T-cell (primary cell): Measurements from ENCODE around the gene PRSS37. TPM values are rescaled to one million over a fixed set of nuclear protein-coding genes. Genes with fewer than 3 reads are reported as not detected.

Experiments used
- ATAC-seq, 4 experiments: fragments of 200-7000 bp in 3 of 4; fragments of 150-1000 bp in 1 of 4; cut with Tn5 transposase; replicated peaks in 1 of 4; 1 replicate in 3 of 4; 2 replicates in 1 of 4; pipeline ENCODE4 v1.10.0; 2021; ENCODE audit warnings: moderate library complexity in 3 of 4, mild to moderate bottlenecking in 2 of 4, moderate number of reproducible peaks in 1 of 4
- CTCF ChIA-PET, 2 donors: fragments of 300-600 bp; sonication (Branson Sonifier 250); formaldehyde crosslinking; loops; one replicate each; lab custom pipeline; 2022; ENCODE audit warnings: antibody characterized with exemption in 2 of 2; lab: Charles Lee
- POLR2A ChIA-PET, 2 donors: fragments of 300-600 bp; sonication (Branson Sonifier 250); formaldehyde crosslinking; loops; one replicate each; lab custom pipeline; 2022; ENCODE audit warnings: antibody characterized with exemption in 2 of 2; lab: Charles Lee
- DNase-seq, 35 experiments: peaks; one replicate each; pipeline versions ENCODE4 v3.0.0 to v3.0.0-alpha.2; 2013 to 2023
- H3K27ac ChIP-seq: one replicate; pipeline ENCODE4 v1.5.1; 2013; ENCODE audit warnings: low read length
- H3K27me3 ChIP-seq, 2 experiments: replicated peaks in 1 of 2; 1 replicate in 1 of 2; 2 replicates in 1 of 2; pipeline versions ENCODE4 v1.6.1 to v1.7.0; 2013; ENCODE audit warnings: low read length in 1 of 2, mixed read lengths in 1 of 2; ENCODE audit not compliant: control insufficient read depth in 2 of 2, insufficient read depth in 2 of 2; ENCODE audit errors: extremely low read depth in 1 of 2
- H3K36me3 ChIP-seq, 2 donors: 1 replicate in 1 of 2; 2 replicates in 1 of 2; pipeline versions ENCODE4 v1.6.1 to v1.7.0; 2013; ENCODE audit warnings: low read length in 1 of 2; ENCODE audit not compliant: control insufficient read depth in 2 of 2, insufficient read depth in 1 of 2; ENCODE audit errors: extremely low read depth in 1 of 2
- H3K4me1 ChIP-seq, 2 experiments: 1 replicate in 1 of 2; 2 replicates in 1 of 2; pipeline versions ENCODE4 v1.6.1 to v1.7.0; 2013; ENCODE audit warnings: low read length in 2 of 2, mixed read lengths in 1 of 2; ENCODE audit not compliant: insufficient read depth in 2 of 2, control insufficient read depth in 1 of 2; ENCODE audit errors: extremely low read depth in 1 of 2
- H3K4me3 ChIP-seq, 2 donors: 1 replicate in 1 of 2; 2 replicates in 1 of 2; pipeline versions ENCODE4 v1.5.1 to v1.7.0; 2013; ENCODE audit warnings: mild to moderate bottlenecking in 2 of 2, low read length in 1 of 2, moderate library complexity in 1 of 2; ENCODE audit not compliant: control insufficient read depth in 1 of 2; ENCODE audit errors: extremely low read depth in 1 of 2
- H3K9me3 ChIP-seq: 2 replicates; pipeline ENCODE4 v1.7.0; 2013
- H3K27ac Mint-ChIP-seq, 2 donors: one replicate each; pipeline ENCODE4 v1.8.0; 2020 to 2021; ENCODE audit warnings: mild to moderate bottlenecking in 2 of 2, mixed read lengths in 2 of 2
- H3K27me3 Mint-ChIP-seq, 2 donors: one replicate each; pipeline ENCODE4 v1.8.0; 2021 to 2022; ENCODE audit warnings: mixed read lengths in 2 of 2
- H3K36me3 Mint-ChIP-seq: one replicate; pipeline ENCODE4 v1.8.0; 2021; ENCODE audit warnings: mixed read lengths
- H3K4me1 Mint-ChIP-seq, 3 donors: one replicate each; pipeline ENCODE4 v1.8.0; 2020 to 2022; ENCODE audit warnings: mixed read lengths in 3 of 3, mild to moderate bottlenecking in 1 of 3
- H3K4me3 Mint-ChIP-seq, 3 donors: one replicate each; pipeline ENCODE4 v1.8.0; 2020 to 2022; ENCODE audit warnings: mild to moderate bottlenecking in 3 of 3, mixed read lengths in 3 of 3, moderate library complexity in 3 of 3
- H3K9me3 Mint-ChIP-seq, 3 donors: one replicate each; pipeline ENCODE4 v1.8.0; 2020 to 2022; ENCODE audit warnings: mixed read lengths in 3 of 3
- WGBS: methylation state at CpG from one replicate; pipeline ENCODE4 v1.1.5; 2013; ENCODE audit warnings: missing lambda C conversion rate; ENCODE audit not compliant: insufficient coverage; 5-methylcytosine and 5-hydroxymethylcytosine counted together
- total RNA-seq, 35 experiments: library from RNA in 6 of 35; stranded (reverse) in 6 of 35; fragments of 120-200 nt in 1 of 35; gene quantifications; one replicate each; pipeline versions ENCODE4 v1.2.1 to v1.2.4 and lab custom pipeline; 2013 to 2026

Gene PRSS37
- total RNA-seq, 5 donors from 2014 or later (not counting 1 experiment from before 2014, with no cell fraction given), result not detected

GRCh38 chr7:141847996-141848395, 6.7 kb upstream of the PRSS37 start:
- Mint-ChIP-seq H3K9me3 (peaks cover 7 to 25% (median 11%) of the 10 kb centered on the region in 3 donors), H3K27ac (no peak overlapping the region), H3K36me3 (no peaks in the 10 kb centered on the region), H3K4me3 (no peak overlapping the region), H3K4me1 (no peaks in the 10 kb centered on the region), H3K27me3 (no peaks in the 10 kb centered on the region)
- Histone ChIP-seq H3K4me1 (no peaks in the 10 kb centered on the region), H3K27me3 (peaks cover 0 to 1% of the 10 kb centered on the region in 2 experiments), H3K27ac (no peak overlapping the region), H3K36me3 (no peaks in the 10 kb centered on the region), H3K4me3 (no peak overlapping the region), H3K9me3 (no peaks in the 10 kb centered on the region)
- ChIA-PET CTCF (no interaction called here), POLR2A (no interaction called here)
- DNase-seq (no peak), ATAC-seq (no peak)
- WGBS, result no CpG with 5 or more reads among the region's 5 CpGs

- H3K27ac Mint-ChIP-seq, result no peak overlapping the region
- no peak for DNase-seq
- H3K4me3 Mint-ChIP-seq, result no peak overlapping the region
- ChIA-PET CTCF (no interaction called here), POLR2A (no interaction called here)
- no peak for ATAC-seq
- peaks cover 3 to 17% (median 8%) of the 10 kb centered on the region in 3 donors for H3K9me3 Mint-ChIP-seq
- no peaks in the 10 kb centered on the region for H3K27me3 Mint-ChIP-seq
- H3K36me3 ChIP-seq, result no peaks in the 10 kb centered on the region
- no peaks in the 10 kb centered on the region for H3K4me1 ChIP-seq
- no peaks in the 10 kb centered on the region for H3K4me1 Mint-ChIP-seq
- no peak overlapping the region for H3K27ac ChIP-seq
- H3K36me3 Mint-ChIP-seq, result no peaks in the 10 kb centered on the region
- no peaks in the 10 kb centered on the region for H3K27me3 ChIP-seq
- no peak overlapping the region for H3K4me3 ChIP-seq
- no peaks in the 10 kb centered on the region for H3K9me3 ChIP-seq
Observed at GRCh38 chr7:141844256-141844655, 3.0 kb upstream of the PRSS37 start.

GRCh38 chr7:141842904-141843303, 1.6 kb upstream of the PRSS37 start:
- Histone ChIP-seq H3K36me3 (no peaks in the 10 kb centered on the region), H3K4me3 (no peak overlapping the region), H3K27ac (no peak overlapping the region), H3K27me3 (no peaks in the 10 kb centered on the region), H3K4me1 (no peaks in the 10 kb centered on the region), H3K9me3 (no peaks in the 10 kb centered on the region)
- H3K9me3 Mint-ChIP-seq, result peaks cover 0 to 4% (median 0%) of the 10 kb centered on the region in 3 donors
- ATAC-seq (no peak), DNase-seq (no peak)
- no peaks in the 10 kb centered on the region for H3K36me3 Mint-ChIP-seq
- ChIA-PET CTCF (no interaction called here), POLR2A (no interaction called here)
- no peaks in the 10 kb centered on the region for H3K4me1 Mint-ChIP-seq
- WGBS, result no CpG with 5 or more reads among the region's 1 CpG
- H3K4me3 Mint-ChIP-seq, result no peak overlapping the region
- no peaks in the 10 kb centered on the region for H3K27me3 Mint-ChIP-seq
- no peak overlapping the region for H3K27ac Mint-ChIP-seq

GRCh38 chr7:141840708-141841107, 577 bp downstream of the PRSS37 start:
- H3K4me1 Mint-ChIP-seq, result no peaks in the 10 kb centered on the region
- WGBS, result 100% methylated on average over 3 of the region's 5 CpGs
- no peak overlapping the region for H3K27ac Mint-ChIP-seq
- Histone ChIP-seq H3K4me1 (no peaks in the 10 kb centered on the region), H3K27ac (no peak overlapping the region), H3K36me3 (no peaks in the 10 kb centered on the region), H3K27me3 (peaks cover 0 to 3% of the 10 kb centered on the region in 2 experiments), H3K9me3 (no peaks in the 10 kb centered on the region), H3K4me3 (no peak overlapping the region)
- DNase-seq (no peak), ATAC-seq (no peak)
- no peak overlapping the region for H3K4me3 Mint-ChIP-seq
- POLR2A ChIA-PET, result no interaction called here
- CTCF ChIA-PET, result no interaction called here
- no peaks in the 10 kb centered on the region for H3K9me3 Mint-ChIP-seq
- H3K27me3 Mint-ChIP-seq, result no peaks in the 10 kb centered on the region
- H3K36me3 Mint-ChIP-seq, result peaks cover under 1% of the 10 kb centered on the region

- Histone ChIP-seq H3K27me3 (peaks cover 0 to 3% of the 10 kb centered on the region in 2 experiments), H3K36me3 (no peaks in the 10 kb centered on the region), H3K4me1 (no peaks in the 10 kb centered on the region), H3K9me3 (no peaks in the 10 kb centered on the region), H3K27ac (no peak overlapping the region), H3K4me3 (no peak overlapping the region)
- Mint-ChIP-seq H3K27ac (no peak overlapping the region), H3K9me3 (no peaks in the 10 kb centered on the region), H3K4me3 (no peak overlapping the region), H3K27me3 (no peaks in the 10 kb centered on the region), H3K4me1 (no peaks in the 10 kb centered on the region), H3K36me3 (peaks cover 3% of the 10 kb centered on the region)
- DNase-seq (no peak), ATAC-seq (no peak)
- POLR2A ChIA-PET, result no interaction called here
- CTCF ChIA-PET, result no interaction called here
- WGBS, result 43% methylated on average over 1 of the region's 4 CpGs
Observed at GRCh38 chr7:141839256-141839655, 2.0 kb downstream of the PRSS37 start.

- ChIA-PET POLR2A (no interaction called here), CTCF (no interaction called here)
- Mint-ChIP-seq H3K4me3 (no peak overlapping the region), H3K4me1 (no peaks in the 10 kb centered on the region), H3K27me3 (no peaks in the 10 kb centered on the region), H3K9me3 (no peaks in the 10 kb centered on the region), H3K27ac (no peak overlapping the region), H3K36me3 (peaks cover 3% of the 10 kb centered on the region)
- H3K9me3 ChIP-seq, result no peaks in the 10 kb centered on the region
- no peak overlapping the region for H3K4me3 ChIP-seq
- H3K36me3 ChIP-seq, result no peaks in the 10 kb centered on the region
- no peak overlapping the region for H3K27ac ChIP-seq
- WGBS, result no CpG with 5 or more reads among the region's 1 CpG
- DNase-seq, result no peak
- H3K27me3 ChIP-seq, result peaks cover 0 to 3% of the 10 kb centered on the region in 2 experiments
- H3K4me1 ChIP-seq, result no peaks in the 10 kb centered on the region
- no peak for ATAC-seq
Observed at GRCh38 chr7:141838581-141838980, 2.7 kb downstream of the PRSS37 start.

- no peak for ATAC-seq
- Histone ChIP-seq H3K36me3 (no peaks in the 10 kb centered on the region), H3K4me3 (no peak overlapping the region), H3K4me1 (no peaks in the 10 kb centered on the region), H3K27me3 (peaks cover 0 to 3% of the 10 kb centered on the region in 2 experiments), H3K9me3 (no peaks in the 10 kb centered on the region), H3K27ac (no peak overlapping the region)
- no peaks in the 10 kb centered on the region for H3K9me3 Mint-ChIP-seq
- no peak overlapping the region for H3K27ac Mint-ChIP-seq
- ChIA-PET CTCF (no interaction called here), POLR2A (no interaction called here)
- H3K4me3 Mint-ChIP-seq, result no peak overlapping the region
- 69% methylated on average over 1 of the region's 5 CpGs for WGBS
- DNase-seq, result no peak
- H3K36me3 Mint-ChIP-seq, result peaks cover 3% of the 10 kb centered on the region
- no peaks in the 10 kb centered on the region for H3K27me3 Mint-ChIP-seq
- no peaks in the 10 kb centered on the region for H3K4me1 Mint-ChIP-seq
Observed at GRCh38 chr7:141837683-141838082, 3.6 kb downstream of the PRSS37 start.
